Measurements from ENCODE around the gene ASPN. TPM values are rescaled to one million over a fixed set of nuclear protein-coding genes. Genes with fewer than 3 reads are reported as not detected.

Gene ASPN
- total and polyA plus RNA-seq, 2 donors (not counting 3 experiments of a cell fraction or from before 2014, with no cell fraction given): not detected

GRCh38 chr9:92528522-92528849 is 46.2 kb upstream of the ASPN start:
- Histone ChIP-seq H3K4me2 (ENCODE audit: insufficient read depth, low read length) (no peak overlapping the region), H3K36me3 (ENCODE audit: control insufficient read depth in 2 of 2, extremely low read depth in 1 of 2, insufficient read depth in 2 of 2, low read length in 2 of 2) (no peaks in the 10 kb centered on the region), H3K9me1 (replicated peaks; ENCODE audit: control insufficient read depth, extremely low read depth, insufficient read depth, low read length) (no peaks in the 10 kb centered on the region), H3K27ac (ENCODE audit: insufficient read depth, low read depth, low read length) (no peak overlapping the region), H3K4me1 (ENCODE audit: control insufficient read depth, extremely low read depth, insufficient read depth, low read length) (no peaks in the 10 kb centered on the region), H2AFZ (ENCODE audit: low read depth, low read length) (no peak overlapping the region), H3K4me3 (replicated peaks in 1 of 3; ENCODE audit: insufficient read depth in 1 of 3, low read depth in 1 of 3, low read length in 3 of 3) (no peak overlapping the region), H4K20me1 (replicated peaks; ENCODE audit: control insufficient read depth, extremely low read depth, insufficient read depth, low read length) (no peaks in the 10 kb centered on the region), H3K27me3 (ENCODE audit: control insufficient read depth in 2 of 2, insufficient read depth in 2 of 2, low read length in 2 of 2) (no peaks in the 10 kb centered on the region), H3K9ac (replicated peaks; ENCODE audit: extremely low read depth, insufficient read depth, low read length) (no peak overlapping the region), H3K9me3 (replicated peaks; ENCODE audit: control insufficient read depth, insufficient read depth, low read length) (no peaks in the 10 kb centered on the region), H3K79me2 (ENCODE audit: control insufficient read depth, insufficient read depth, low read length) (no peaks in the 10 kb centered on the region)
- DNase-seq (ENCODE audit: low read depth, low spot score) (no peak), FAIRE-seq (no peak)
- BruUV-seq (replicated peaks): no TSS peak
- TF ChIP-seq JUN (IDR thresholded peaks at IDR 0.05; ENCODE audit: borderline replicate concordance, insufficient read depth, insufficient read length, low read depth) (no peak), MAX (IDR thresholded peaks at IDR 0.05; ENCODE audit: insufficient read depth, insufficient read length) (no peak), MYC (IDR thresholded peaks at IDR 0.05; ENCODE audit: low read depth, low read length) (no peak), GATA2 (IDR thresholded peaks at IDR 0.05; ENCODE audit: insufficient read depth, insufficient read length, low read depth, low read length) (no peak), FOS (IDR thresholded peaks at IDR 0.05; ENCODE audit: borderline replicate concordance, insufficient read depth, low read length) (no peak), EZH2 (IDR thresholded peaks at IDR 0.05; ENCODE audit: borderline replicate concordance, low read depth, low read length, severe bottlenecking) (no peak), POLR2A (IDR thresholded peaks at IDR 0.05; ENCODE audit: low read depth, low read length) (no peak), CTCF (IDR thresholded peaks at IDR 0.05; ENCODE audit: extremely low read depth in 1 of 2, insufficient read depth in 1 of 2, low read depth in 1 of 2, low read length in 2 of 2) (no peak), POLR2AphosphoS5 (IDR thresholded peaks at IDR 0.05; ENCODE audit: insufficient read depth, low read depth, low read length) (no peak)
- dilution Hi-C loops (cut with MboI; ENCODE audit: extremely low pct_ligation_motif_present, low sequenced_read_pairs): no loop called here
- CTCF ChIA-PET: interaction anchor here (0.7 kb wide), 1 partner anchor 9 kb away, joined by 3 read pairs; no protein-coding TSS in a partner anchor
- intact Hi-C loops (cut with micrococcal nuclease): no loop called here
- POLR2A ChIA-PET: no interaction called here

Data from endothelial cell of umbilical vein (primary cell).